ENCODE data around the gene LY9.
A peak's percentile ranks its signal among the peaks of the same experiment; 100 is the strongest.

The LY9 gene

GRCh38 chr1:160798439-160798838 lies 2.5 kb downstream of the LY9 start:
- H3K27ac ChIP-seq, result no peak overlapping the region
- TF ChIP-seq, protein P1, sequence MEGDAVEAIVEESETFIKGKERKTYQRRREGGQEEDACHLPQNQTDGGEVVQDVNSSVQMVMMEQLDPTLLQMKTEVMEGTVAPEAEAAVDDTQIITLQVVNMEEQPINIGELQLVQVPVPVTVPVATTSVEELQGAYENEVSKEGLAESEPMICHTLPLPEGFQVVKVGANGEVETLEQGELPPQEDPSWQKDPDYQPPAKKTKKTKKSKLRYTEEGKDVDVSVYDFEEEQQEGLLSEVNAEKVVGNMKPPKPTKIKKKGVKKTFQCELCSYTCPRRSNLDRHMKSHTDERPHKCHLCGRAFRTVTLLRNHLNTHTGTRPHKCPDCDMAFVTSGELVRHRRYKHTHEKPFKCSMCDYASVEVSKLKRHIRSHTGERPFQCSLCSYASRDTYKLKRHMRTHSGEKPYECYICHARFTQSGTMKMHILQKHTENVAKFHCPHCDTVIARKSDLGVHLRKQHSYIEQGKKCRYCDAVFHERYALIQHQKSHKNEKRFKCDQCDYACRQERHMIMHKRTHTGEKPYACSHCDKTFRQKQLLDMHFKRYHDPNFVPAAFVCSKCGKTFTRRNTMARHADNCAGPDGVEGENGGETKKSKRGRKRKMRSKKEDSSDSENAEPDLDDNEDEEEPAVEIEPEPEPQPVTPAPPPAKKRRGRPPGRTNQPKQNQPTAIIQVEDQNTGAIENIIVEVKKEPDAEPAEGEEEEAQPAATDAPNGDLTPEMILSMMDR (conservative IDR thresholded peaks at IDR 0.05), result no peak

- TF ChIP-seq, protein P1 (conservative IDR thresholded peaks at IDR 0.05), result no peak
- H3K27ac ChIP-seq, result no peak overlapping the region
Measured at GRCh38 chr1:160799641-160800040, 3.7 kb downstream of the LY9 start.

DNA sequence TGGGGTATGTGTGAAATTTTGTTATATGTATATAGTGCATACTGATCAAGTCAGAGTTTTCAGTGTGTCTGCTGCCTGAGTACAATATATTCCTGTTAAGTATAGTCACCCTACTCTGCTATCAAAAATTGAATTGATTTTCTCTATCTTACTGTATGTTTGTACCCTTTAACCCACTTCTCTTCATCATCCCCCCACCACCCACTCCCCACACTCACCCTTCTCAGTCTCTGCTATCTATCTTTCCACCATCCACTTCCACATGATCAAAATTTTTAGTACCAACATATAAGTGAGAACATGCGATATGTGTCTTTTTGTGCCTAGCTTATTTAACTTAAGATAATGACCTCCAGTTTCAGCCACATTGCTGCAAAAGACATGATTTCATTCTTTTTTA lies 4.2 kb downstream of the LY9 start:
- H3K27ac ChIP-seq, result no peak overlapping the region
- TF ChIP-seq, protein P1 (conservative IDR thresholded peaks at IDR 0.05), result no peak

GRCh38 chr1:160800645-160801408 lies 4.9 kb downstream of the LY9 start:
- TF ChIP-seq, protein P1 (conservative IDR thresholded peaks at IDR 0.05), result no peak
- no peak overlapping the region for H3K27ac ChIP-seq

DNA sequence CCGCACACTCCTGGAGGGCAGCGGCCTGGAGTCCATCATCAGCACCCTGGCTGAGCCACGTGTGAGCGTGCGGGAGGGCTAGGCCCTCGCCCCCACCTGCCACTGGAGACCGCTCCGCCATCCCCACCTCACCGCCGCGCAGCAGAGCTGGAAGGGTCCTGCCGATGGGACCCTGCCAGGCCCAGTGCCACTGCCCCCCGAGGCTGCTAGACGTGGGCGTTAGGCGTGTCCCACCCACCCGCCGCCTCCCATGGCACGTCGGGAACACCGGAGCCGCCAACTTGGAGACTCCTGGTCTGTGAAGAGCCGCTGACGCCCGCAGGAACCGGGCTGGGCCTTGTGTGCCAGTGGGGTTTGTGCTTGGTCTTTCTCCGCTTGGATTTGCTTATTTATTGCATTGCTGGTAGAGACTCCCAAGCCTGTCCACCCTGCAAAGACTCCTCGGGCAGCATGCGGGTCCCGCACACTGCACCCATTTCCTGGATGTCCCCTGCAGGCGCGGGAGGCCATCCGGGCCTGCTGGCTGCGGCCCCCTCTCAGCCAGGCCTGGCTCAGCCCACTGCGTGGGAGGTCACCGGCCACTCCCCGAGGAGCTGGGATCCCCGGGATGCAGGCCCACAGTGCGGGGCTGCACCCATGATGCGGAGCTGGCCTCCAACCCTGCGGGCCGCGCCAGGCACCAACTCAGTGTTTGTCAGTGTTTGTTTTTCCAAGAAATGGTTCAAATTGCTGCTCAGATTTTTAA lies 6.0 kb downstream of the LY9 start:
- TF ChIP-seq, protein P1 (conservative IDR thresholded peaks at IDR 0.05), result no peak
- no peak overlapping the region for H3K27ac ChIP-seq

DNA sequence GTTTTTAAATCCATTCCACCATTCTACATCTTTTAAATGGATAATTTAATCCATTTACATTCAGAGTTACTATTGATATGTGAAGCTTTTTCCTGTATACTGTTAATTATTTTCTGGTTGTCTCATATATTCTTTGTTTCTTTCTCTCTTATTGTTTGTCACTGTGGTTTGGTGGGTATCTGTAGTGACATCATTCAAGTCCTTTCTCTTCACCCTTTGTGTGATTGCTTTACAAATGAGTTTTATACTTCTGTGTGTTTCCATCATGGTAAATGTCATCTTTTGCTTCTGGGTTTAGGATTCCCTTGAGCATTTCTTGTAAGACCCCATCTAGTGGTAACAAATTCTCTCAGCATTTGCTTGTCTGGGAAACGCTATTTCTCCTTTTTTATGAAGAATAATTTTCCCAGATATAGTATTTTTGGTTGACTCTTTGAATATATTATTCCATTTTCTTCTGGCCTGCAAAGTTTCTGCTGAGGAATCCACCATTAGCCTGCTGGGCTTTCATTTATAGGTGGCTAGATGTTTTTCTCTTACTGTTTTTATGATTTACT lies 10.2 kb downstream of the LY9 start:
- no peak overlapping the region for H3K27ac ChIP-seq
- TF ChIP-seq, protein P1 (conservative IDR thresholded peaks at IDR 0.05), result 0 out of 2 replicates have a peak, but pooled peaks have one; percentile 14

DNA sequence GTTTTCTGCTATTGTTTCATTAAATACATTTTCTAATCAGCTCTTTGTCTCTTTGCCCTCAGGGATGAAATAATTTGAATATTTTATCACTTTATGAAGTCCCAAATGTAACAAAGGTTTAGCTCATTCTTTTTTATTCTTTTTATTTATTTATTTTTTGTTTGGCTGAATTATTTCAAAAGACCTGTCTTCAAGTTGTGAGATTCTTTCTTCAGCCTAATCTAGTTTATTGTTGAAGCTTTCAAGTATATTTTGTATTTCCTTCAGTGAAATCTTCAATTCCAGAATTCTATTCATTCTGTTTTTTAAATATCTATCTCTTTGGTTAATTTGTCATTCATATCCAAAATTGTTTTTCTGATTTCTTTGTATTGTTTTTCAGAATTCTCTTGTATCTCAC lies 10.8 kb downstream of the LY9 start:
- no peak overlapping the region for H3K27ac ChIP-seq
- TF ChIP-seq, protein P1 (conservative IDR thresholded peaks at IDR 0.05), result no peak

Measured in VCaP (cell line).